Cardiac muscle cell (in vitro differentiated cells and primary cell): ENCODE results near the gene PRXL2B. TPM values are rescaled to one million over a fixed set of nuclear protein-coding genes. Genes with fewer than 3 reads are reported as not detected.
"Not testable (repeated sequence)": the region's sequence is repeated elsewhere in the genome, so short reads cannot be mapped to it uniquely, and the experiment has no call there.

ENCODE experiments used
- DNase-seq, 2 donors: peaks; one replicate each; pipeline versions ENCODE4 v3.0.0 to v3.0.0-alpha.2; 2010 to 2017; ENCODE audit warnings: low read depth in 1 of 2, low spot score in 1 of 2
- H3K27ac ChIP-seq: fragments of 200-600 bp; sonication (generic); 2 replicates; pipeline ENCODE4 v1.5.1; 2016
- H3K27me3 ChIP-seq: fragments of 200-600 bp; sonication (generic); 2 replicates; pipeline ENCODE4 v1.6.0; 2016; ENCODE audit warnings: control low read depth
- H3K36me3 ChIP-seq: fragments of 200-600 bp; sonication (generic); 2 replicates; pipeline ENCODE4 v1.5.1; 2016; ENCODE audit warnings: control low read depth
- H3K4me1 ChIP-seq: fragments of 200-600 bp; sonication (generic); 2 replicates; pipeline ENCODE4 v1.8.1; 2017; ENCODE audit warnings: low read depth, mild to moderate bottlenecking, mixed run types
- H3K4me3 ChIP-seq: fragments of 200-600 bp; sonication (generic); 2 replicates; pipeline ENCODE4 v1.5.1; 2016; ENCODE audit warnings: mild to moderate bottlenecking
- H3K9me3 ChIP-seq: fragments of 200-600 bp; sonication (generic); 2 replicates; pipeline ENCODE4 v1.5.1; 2017; ENCODE audit warnings: low read depth, mild to moderate bottlenecking, control low read depth
- polyA plus RNA-seq: library from polyadenylated mRNA; unstranded; fragments of >200 nt; fragmentation: Nextera tagmentation; extraction: Ambion mirVana; gene quantifications from 2 replicates; pipeline ENCODE4 v1.2.1, GENCODE V29; 2016
- total RNA-seq: library from RNA; depleted of rRNA; stranded (reverse); fragments of >200 nt; gene quantifications from 2 replicates; pipeline ENCODE4 v1.2.3, GENCODE V29; 2016
- TF ChIP-seq, protein P1 (sequence below): IDR thresholded peaks from 2 replicates; pipeline ENCODE4 v1.5.1; 2012; ENCODE audit warnings: low read depth, mild to moderate bottlenecking, low read length

Gene PRXL2B
- total and polyA plus RNA-seq, 2 experiments from 2014 or later = 53.0 to 59.5 TPM

DNA sequence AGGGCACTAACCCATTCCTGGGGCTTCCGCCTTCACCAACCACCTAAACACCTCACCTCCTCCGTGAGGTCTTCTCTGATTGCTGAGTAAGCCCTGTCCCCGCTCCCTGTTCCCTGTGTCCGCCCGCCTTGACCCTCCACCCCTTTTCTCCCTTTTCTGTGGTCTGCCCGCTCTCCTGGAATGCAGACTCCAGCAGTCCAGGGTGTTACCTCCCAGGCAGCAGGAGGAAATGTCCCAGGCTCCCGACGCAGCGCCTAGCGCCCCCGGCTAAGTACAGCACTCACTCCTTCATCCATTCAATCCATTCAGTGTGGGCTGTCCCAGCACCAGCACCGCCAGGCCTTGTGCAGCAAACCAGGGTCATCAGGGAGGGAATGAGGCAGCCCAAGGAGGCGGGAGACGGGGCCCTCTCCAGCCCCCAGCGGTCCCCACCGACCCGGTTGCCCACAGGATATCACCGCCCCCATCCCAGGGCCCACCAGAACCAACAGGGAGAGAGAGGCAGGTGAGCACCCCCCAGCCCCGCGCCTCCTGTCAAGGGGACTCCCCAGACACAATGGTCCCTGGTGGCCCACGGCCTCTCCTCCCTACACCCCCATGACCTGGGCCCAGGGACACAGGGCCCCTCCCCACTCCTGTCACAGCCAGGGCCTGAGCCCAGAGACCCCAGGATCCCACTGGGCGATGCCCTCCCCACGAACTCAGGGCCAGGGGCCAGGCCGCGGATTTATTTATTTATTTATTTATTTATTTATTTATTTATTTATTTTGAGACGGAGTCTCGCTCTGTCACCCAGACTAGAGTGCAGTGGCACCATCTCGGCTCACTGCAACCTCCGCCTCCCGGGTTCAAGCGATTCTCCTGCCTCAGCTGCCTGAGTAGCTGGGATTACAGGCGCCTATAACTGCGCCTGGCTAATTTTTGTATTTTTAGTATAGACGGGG lies 20.2 kb upstream of the PRXL2B start:
- TF ChIP-seq, protein P1, sequence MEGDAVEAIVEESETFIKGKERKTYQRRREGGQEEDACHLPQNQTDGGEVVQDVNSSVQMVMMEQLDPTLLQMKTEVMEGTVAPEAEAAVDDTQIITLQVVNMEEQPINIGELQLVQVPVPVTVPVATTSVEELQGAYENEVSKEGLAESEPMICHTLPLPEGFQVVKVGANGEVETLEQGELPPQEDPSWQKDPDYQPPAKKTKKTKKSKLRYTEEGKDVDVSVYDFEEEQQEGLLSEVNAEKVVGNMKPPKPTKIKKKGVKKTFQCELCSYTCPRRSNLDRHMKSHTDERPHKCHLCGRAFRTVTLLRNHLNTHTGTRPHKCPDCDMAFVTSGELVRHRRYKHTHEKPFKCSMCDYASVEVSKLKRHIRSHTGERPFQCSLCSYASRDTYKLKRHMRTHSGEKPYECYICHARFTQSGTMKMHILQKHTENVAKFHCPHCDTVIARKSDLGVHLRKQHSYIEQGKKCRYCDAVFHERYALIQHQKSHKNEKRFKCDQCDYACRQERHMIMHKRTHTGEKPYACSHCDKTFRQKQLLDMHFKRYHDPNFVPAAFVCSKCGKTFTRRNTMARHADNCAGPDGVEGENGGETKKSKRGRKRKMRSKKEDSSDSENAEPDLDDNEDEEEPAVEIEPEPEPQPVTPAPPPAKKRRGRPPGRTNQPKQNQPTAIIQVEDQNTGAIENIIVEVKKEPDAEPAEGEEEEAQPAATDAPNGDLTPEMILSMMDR = no peak
- Histone ChIP-seq H3K4me3 (no peak overlapping the region), H3K27me3 (no peaks in the 10 kb centered on the region), H3K27ac (no peak overlapping the region), H3K4me1 (no peaks in the 10 kb centered on the region), H3K9me3 (no peaks in the 10 kb centered on the region), H3K36me3 (no peaks in the 10 kb centered on the region)
- no peak for DNase-seq

DNA sequence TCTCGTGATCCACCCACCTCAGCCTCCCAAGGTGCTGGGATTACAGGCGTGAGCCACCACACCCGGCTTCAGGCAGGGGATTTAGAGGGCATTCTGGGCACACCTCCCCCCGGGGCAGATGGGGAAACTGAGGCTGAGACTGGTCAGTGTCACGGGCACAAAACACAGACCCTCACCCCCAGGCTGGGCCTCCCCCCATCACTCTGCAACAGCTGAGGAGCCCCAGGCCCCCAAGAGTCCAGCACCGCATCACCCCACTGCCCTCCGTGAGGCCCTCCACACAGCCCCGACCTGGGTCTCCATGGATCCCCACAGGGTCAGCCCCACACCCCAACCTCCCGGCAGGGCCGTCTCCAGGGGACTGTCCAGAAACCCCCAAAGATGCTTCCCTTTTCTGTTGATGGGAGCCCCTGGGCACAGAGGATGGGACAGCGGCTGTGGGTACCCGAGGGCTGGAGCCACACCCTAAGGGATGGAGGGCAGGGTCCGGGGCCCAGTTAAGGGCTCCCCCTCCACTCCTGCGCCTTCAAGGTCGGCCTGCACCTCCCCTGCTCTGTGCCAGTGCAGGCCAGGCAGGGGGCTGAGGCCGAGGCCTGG lies 19.4 kb upstream of the PRXL2B start:
- no peak overlapping the region for H3K4me3 ChIP-seq
- no peaks in the 10 kb centered on the region for H3K4me1 ChIP-seq
- H3K27me3 ChIP-seq = no peaks in the 10 kb centered on the region
- no peak overlapping the region for H3K27ac ChIP-seq
- H3K36me3 ChIP-seq = no peaks in the 10 kb centered on the region
- no peaks in the 10 kb centered on the region for H3K9me3 ChIP-seq
- TF ChIP-seq, protein P1 = no peak
- DNase-seq = no peak

DNA sequence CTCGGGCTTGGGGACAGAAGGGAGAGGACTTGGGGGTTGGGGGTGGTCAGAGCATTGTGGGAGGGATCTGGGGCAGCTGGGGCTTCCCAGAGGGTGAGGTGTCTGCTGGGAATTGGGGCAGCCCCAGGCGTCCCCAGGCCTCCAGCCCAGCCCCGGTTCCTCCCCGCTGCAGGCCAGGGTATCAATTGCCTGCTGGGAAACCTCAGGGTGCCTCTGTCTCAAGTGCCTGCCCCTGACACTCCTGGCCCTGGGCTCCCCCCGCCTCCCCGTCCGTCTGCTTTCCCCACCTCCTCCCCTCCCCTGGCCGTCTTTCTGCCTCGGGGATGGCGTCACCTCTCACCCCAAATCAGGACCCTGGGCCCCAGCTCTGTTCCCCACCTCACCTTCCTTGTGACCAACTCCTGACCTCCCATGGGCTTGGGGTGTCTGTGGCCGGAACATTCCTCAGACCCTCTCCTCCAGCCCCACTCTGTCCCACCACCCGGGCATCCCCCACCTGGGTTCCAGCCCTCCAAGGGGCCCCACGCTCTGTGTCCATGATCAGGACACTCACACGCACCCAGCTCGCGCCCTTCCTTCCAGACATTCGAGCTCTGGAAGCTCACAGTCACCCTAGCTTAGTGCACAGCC lies 18.3 kb upstream of the PRXL2B start:
- H3K4me3 ChIP-seq, DNase-seq, H3K4me1 ChIP-seq, H3K36me3 ChIP-seq, H3K27ac ChIP-seq, H3K9me3 ChIP-seq, H3K27me3 ChIP-seq: not testable (repeated sequence)

DNA sequence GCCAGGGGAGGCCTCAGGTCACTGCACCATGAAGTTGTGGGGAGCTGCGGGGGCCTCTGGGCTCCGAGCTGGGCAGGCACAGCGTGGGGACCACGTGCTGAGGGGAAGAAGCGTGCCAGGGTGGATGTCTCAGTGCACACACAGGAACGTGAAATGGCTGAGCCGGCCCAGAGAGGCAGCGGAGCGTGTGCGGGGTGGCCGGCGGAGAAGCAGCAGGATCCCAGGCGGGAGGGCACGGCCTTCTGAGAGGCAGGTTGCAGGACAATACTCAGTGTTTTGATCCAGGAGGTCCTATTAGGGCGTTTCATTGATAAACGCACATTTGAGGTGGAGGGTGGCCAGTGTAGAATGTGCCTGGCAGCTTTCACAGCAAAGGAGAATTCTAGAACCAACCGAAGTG lies 17.5 kb upstream of the PRXL2B start:
- no peak for DNase-seq
- no peaks in the 10 kb centered on the region for H3K4me1 ChIP-seq
- no peaks in the 10 kb centered on the region for H3K36me3 ChIP-seq
- H3K4me3 ChIP-seq = no peak overlapping the region
- H3K27me3 ChIP-seq = no peaks in the 10 kb centered on the region
- no peaks in the 10 kb centered on the region for H3K9me3 ChIP-seq
- H3K27ac ChIP-seq = no peak overlapping the region
- TF ChIP-seq, protein P1 = no peak

DNA sequence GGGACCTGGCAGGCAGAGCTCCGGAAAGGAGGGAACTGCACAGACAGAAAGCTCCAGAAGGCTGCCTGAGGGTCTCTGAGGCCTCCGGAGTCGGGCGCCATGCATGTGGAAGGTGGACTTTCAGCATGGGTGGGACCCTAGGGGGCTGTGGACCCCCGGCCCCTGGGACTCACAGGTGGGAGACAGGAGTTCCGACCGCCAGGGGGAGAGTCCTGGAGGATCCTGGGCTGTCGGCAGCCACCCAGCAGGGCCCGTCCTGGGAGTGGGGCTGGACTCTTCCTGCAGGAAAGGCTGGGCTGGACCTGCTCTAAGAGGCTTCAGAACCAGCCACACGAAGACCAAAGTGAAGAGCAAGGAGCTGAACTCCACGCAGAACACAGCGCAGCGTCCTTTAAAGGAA lies 16.9 kb upstream of the PRXL2B start:
- H3K27me3 ChIP-seq, H3K9me3 ChIP-seq, H3K4me1 ChIP-seq, H3K27ac ChIP-seq, H3K36me3 ChIP-seq, DNase-seq, H3K4me3 ChIP-seq: not testable (repeated sequence)

DNA sequence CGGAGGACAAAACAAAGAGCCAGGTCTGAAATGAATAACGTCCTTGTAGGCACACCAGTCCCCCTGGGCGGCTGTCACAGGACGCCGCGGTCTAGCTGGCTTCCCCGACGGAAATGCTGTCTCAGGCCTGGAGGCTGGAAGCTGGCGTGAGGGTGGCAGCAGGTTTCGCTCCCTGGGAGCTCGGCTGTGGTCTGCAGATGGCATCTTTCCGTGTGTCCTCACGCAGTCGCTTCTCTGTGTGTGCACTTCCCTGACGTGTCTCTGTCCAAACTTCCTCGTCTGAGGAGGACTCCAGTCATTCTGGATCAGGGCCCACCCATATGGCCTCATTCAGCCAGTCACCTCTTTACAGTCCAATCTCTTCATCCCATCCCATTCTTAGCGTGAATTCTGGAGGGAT lies 16.2 kb upstream of the PRXL2B start:
- Histone ChIP-seq H3K4me1 (no peaks in the 10 kb centered on the region), H3K4me3 (no peak overlapping the region), H3K27ac (no peak overlapping the region), H3K9me3 (no peaks in the 10 kb centered on the region), H3K27me3 (no peaks in the 10 kb centered on the region), H3K36me3 (no peaks in the 10 kb centered on the region)
- no peak for DNase-seq
- TF ChIP-seq, protein P1 = no peak
